Subcutaneous adipose tissue (tissue), 4 donors: Measurements from ENCODE around the gene WDPCP. TPM values are rescaled to one million over a fixed set of nuclear protein-coding genes. Genes with fewer than 3 reads are reported as not detected.

Source experiments
- CTCF ChIP-seq: fragments of 450-650 bp; IDR thresholded peaks from one replicate; pipeline ENCODE4 v1.5.1; 2016; ENCODE audit warnings: low read depth, mild to moderate bottlenecking, control low read depth, antibody characterized with exemption, moderate library complexity
- total RNA-seq, 4 donors: library from RNA; depleted of rRNA; stranded (reverse); fragments of >200 nt; gene quantifications; one replicate each; pipeline ENCODE4 v1.1.0, GENCODE V29; 2016

Gene WDPCP
- total RNA-seq, 4 donors from 2014 or later: 19.5 to 29.5 (median 22.9) TPM

- TF ChIP-seq CTCF: no peak
Measured at GRCh38 chr2:63617366-63617765, 29.1 kb upstream of the WDPCP start.

- no peak for TF ChIP-seq CTCF
Measured at GRCh38 chr2:63614983-63615945, 27.0 kb upstream of the WDPCP start.

GRCh38 chr2:63614448-63614968, 26.2 kb upstream of the WDPCP start:
- TF ChIP-seq CTCF: no peak

GRCh38 chr2:63613391-63613901, 25.2 kb upstream of the WDPCP start:
- TF ChIP-seq CTCF: no peak

GRCh38 chr2:63610525-63610924, 22.2 kb upstream of the WDPCP start:
- no peak for TF ChIP-seq CTCF

GRCh38 chr2:63604666-63605065, 16.4 kb upstream of the WDPCP start:
- no peak for TF ChIP-seq CTCF

- no peak for TF ChIP-seq CTCF
Measured at GRCh38 chr2:63600881-63601460, 12.7 kb upstream of the WDPCP start.
